K562 (cell line): ENCODE results near the gene TMEM132C. TPM values are rescaled to one million over a fixed set of nuclear protein-coding genes. Genes with fewer than 3 reads are reported as not detected.

Source experiments
- ATAC-seq: fragments of 200-7000 bp; cut with Tn5 transposase; 3 replicates; pipeline ENCODE4 v1.9.1; 2020; ENCODE audit warnings: moderate library complexity
- BruUV-seq: library from RNA; stranded (reverse); fragments of 400-500 nt; replicated peaks from 2 replicates; lab custom pipeline; 2021; lab: Mats Ljungman, UMichigan
- CTCF ChIA-PET: fragments of 300-600 bp; formaldehyde crosslinking; extraction: SDS; loops from one replicate; lab custom pipeline; 2021; ENCODE audit warnings: low intra/inter-chr PET ratio; lab: Yijun Ruan, JAX
- POLR2A ChIA-PET: fragments of 300-600, 350-650 bp; sonication (Branson Sonifier 250); formaldehyde crosslinking; extraction: SDS; loops from one replicate; lab custom pipeline; 2021; ENCODE audit warnings: antibody characterized with exemption, inconsistent platforms; lab: Yijun Ruan, JAX
- DNase-seq, 4 experiments: peaks; one replicate each; pipeline versions ENCODE4 v3.0.0 to v3.0.0-alpha.2; 2011 to 2018; ENCODE audit warnings: low spot score in 3 of 4, mixed read lengths in 3 of 4; ENCODE audit errors: extremely low read depth in 1 of 4
- FAIRE-seq: peaks from 2 replicates; lab custom pipeline; 2011; peaks lifted over from hg19 to GRCh38; lab: Jason Lieb, UNC
- H2AFZ ChIP-seq: 2 replicates; pipeline ENCODE4 v1.6.0; 2011; ENCODE audit warnings: low read depth, low read length, control low read depth, inconsistent platforms
- H3K27ac ChIP-seq: fragments of 200-600 bp; 3 replicates; pipeline ENCODE4 v1.8.0; 2011; ENCODE audit warnings: low read depth, mild to moderate bottlenecking, control low read depth, inconsistent platforms, low read length, moderate library complexity, mixed read lengths; ENCODE audit errors: extremely low read depth
- H3K27me3 ChIP-seq, 2 experiments: fragments of 300-600 bp in 1 of 2; 2 replicates in 1 of 2; 3 replicates in 1 of 2; pipeline versions ENCODE4 v1.6.0 to v1.8.0; 2011; ENCODE audit warnings: inconsistent platforms in 2 of 2, low read length in 2 of 2, mild to moderate bottlenecking in 1 of 2, mixed read lengths in 1 of 2, moderate library complexity in 1 of 2; ENCODE audit not compliant: control insufficient read depth in 2 of 2, insufficient read depth in 2 of 2
- H3K36me3 ChIP-seq: fragments of 300-600 bp; 3 replicates; pipeline ENCODE4 v1.8.0; 2011; ENCODE audit warnings: mild to moderate bottlenecking, low read length, inconsistent platforms; ENCODE audit not compliant: control insufficient read depth, insufficient read depth
- H3K4me1 ChIP-seq, 2 experiments: fragments of 200-600 bp in 1 of 2; replicated peaks in 1 of 2; 2 replicates in 1 of 2; 3 replicates in 1 of 2; pipeline versions ENCODE4 v1.5.1 to v1.8.0; 2011; ENCODE audit warnings: inconsistent platforms in 2 of 2, low read length in 2 of 2, mild to moderate bottlenecking in 1 of 2, mixed read lengths in 1 of 2, moderate library complexity in 1 of 2; ENCODE audit not compliant: control insufficient read depth in 2 of 2, insufficient read depth in 2 of 2
- H3K4me2 ChIP-seq: 2 replicates; pipeline ENCODE4 v1.6.1; 2011; ENCODE audit warnings: low read length, control low read depth, inconsistent platforms, mixed read lengths; ENCODE audit not compliant: insufficient read depth
- H3K4me3 ChIP-seq: fragments of 200-600 bp; sonication (generic), shearing (Covaris generic); 2 replicates; pipeline ENCODE4 v1.5.1; 2016; ENCODE audit warnings: control low read depth, inconsistent platforms
- H3K79me2 ChIP-seq: fragments of 200-600 bp; 3 replicates; pipeline ENCODE4 v1.8.0; 2011; ENCODE audit warnings: low read length, inconsistent platforms; ENCODE audit not compliant: control insufficient read depth, insufficient read depth
- H3K9ac ChIP-seq, 2 experiments: 2 replicates each; pipeline versions ENCODE4 v1.6.0 to v1.6.1; 2011; ENCODE audit warnings: low read depth in 2 of 2, low read length in 2 of 2, control low read depth in 1 of 2, inconsistent platforms in 1 of 2, mild to moderate bottlenecking in 1 of 2, mixed read lengths in 1 of 2; ENCODE audit not compliant: insufficient read depth in 1 of 2
- H3K9me1 ChIP-seq: one replicate; pipeline ENCODE4 v1.6.0; 2011; ENCODE audit warnings: inconsistent platforms, mild to moderate bottlenecking, low read length, moderate library complexity; ENCODE audit not compliant: control insufficient read depth, insufficient read depth
- H3K9me3 ChIP-seq: replicated peaks from 2 replicates; pipeline ENCODE4 v1.5.1; 2011; ENCODE audit warnings: low read depth, low read length, inconsistent platforms; ENCODE audit not compliant: control insufficient read depth, insufficient read depth
- H4K20me1 ChIP-seq: replicated peaks from 2 replicates; pipeline ENCODE4 v1.6.1; 2011; ENCODE audit warnings: low read length, inconsistent platforms, mixed read lengths; ENCODE audit not compliant: control insufficient read depth, insufficient read depth
- BDP1 ChIP-seq: IDR thresholded peaks from 3 replicates; pipeline ENCODE4 v1.6.1; 2011; ENCODE audit not compliant: insufficient read length, insufficient read depth
- RBM14 ChIP-seq: fragments of 200-400 bp; formaldehyde crosslinking; IDR thresholded peaks from 2 replicates; pipeline ENCODE4 v1.6.1; 2018; ENCODE audit warnings: low read depth, mild to moderate bottlenecking, low read length, moderate library complexity, borderline replicate concordance; ENCODE audit not compliant: insufficient read depth
- STAG1 ChIP-seq: sonication (generic); formaldehyde crosslinking; IDR thresholded peaks from 2 replicates; pipeline ENCODE4 v1.5.0; 2020; ENCODE audit warnings: missing genetic modification reagents, borderline replicate concordance
- WGBS: fragments of 100-300 bp; shearing (Covaris generic); methylation state at CpG from one replicate; pipeline ENCODE4 v1.1.6; 2016; ENCODE audit warnings: low coverage, mixed read lengths; ENCODE audit not compliant: insufficient coverage; ENCODE audit errors: missing lambda C conversion rate; 5-methylcytosine and 5-hydroxymethylcytosine counted together
- in situ Hi-C: fragments of 300-500 bp; cut with MboI; formaldehyde crosslinking; loops from 4 replicates; pipeline ENCODE4 v1.15.0; 2018; ENCODE audit warnings: inconsistent platforms, mixed read lengths
- intact Hi-C: fragments of 100-400 bp; cut with micrococcal nuclease; formaldehyde crosslinking; loops from 2 replicates; pipeline ENCODE4 v1.14.2; 2022
- polyA plus RNA-seq, 8 experiments: library from polyadenylated mRNA; depleted of rRNA in 4 of 8; stranded (reverse) in 5 of 8; unstranded in 3 of 8; fragments of >200 nt; fragmentation: Nextera tagmentation in 2 of 8; fragmentation: Illumina TruSeq in 1 of 8; extraction: Ambion mirVana in 2 of 8; extraction: Trizol in 1 of 8; gene quantifications; 2 replicates each; pipeline versions ENCODE4 v1.2.1 to v1.2.3, GENCODE V29; 2011 to 2014; ENCODE audit warnings: inconsistent platforms in 1 of 8, missing spikeins in 1 of 8
- total RNA-seq, 7 experiments: library from RNA; depleted of rRNA in 6 of 7; stranded (reverse); fragments of >200 nt in 6 of 7; fragmentation: Illumina TruSeq in 2 of 7; extraction: Trizol in 2 of 7; gene quantifications; 2 replicates each; pipeline versions ENCODE4 v1.2.1 to v1.2.3, GENCODE V29; 2011 to 2021; ENCODE audit warnings: low replicate concordance in 1 of 7
- TF ChIP-seq, protein P1 (sequence below): conservative IDR thresholded peaks from 2 replicates; pipeline ENCODE4 v1.6.1; 2011; ENCODE audit warnings: low read depth, mild to moderate bottlenecking, low read length; ENCODE audit not compliant: control insufficient read depth
- TF ChIP-seq, protein P2 (sequence below): sonication (generic); formaldehyde crosslinking; IDR thresholded peaks from 2 replicates; pipeline ENCODE4 v1.8.0; 2022; ENCODE audit warnings: missing genetic modification reagents, mild to moderate bottlenecking, borderline replicate concordance
- TF ChIP-seq, protein P3 (sequence below): fragments of 450-650 bp; IDR thresholded peaks from 2 replicates; pipeline ENCODE4 v1.6.1; 2016; ENCODE audit warnings: missing biosample characterization, missing genetic modification characterization
- TF ChIP-seq, protein P4 (sequence below): fragments of 250-450 bp; sonication (Bioruptor Pico); IDR thresholded peaks from 2 replicates; pipeline ENCODE4 v1.8.0; 2021; ENCODE audit warnings: mild to moderate bottlenecking, moderate library complexity

The TMEM132C gene
- total and polyA plus RNA-seq, 9 of the 15 experiments (the other 6 are each of a cell fraction or from before 2014, with no cell fraction given), result not detected

DNA sequence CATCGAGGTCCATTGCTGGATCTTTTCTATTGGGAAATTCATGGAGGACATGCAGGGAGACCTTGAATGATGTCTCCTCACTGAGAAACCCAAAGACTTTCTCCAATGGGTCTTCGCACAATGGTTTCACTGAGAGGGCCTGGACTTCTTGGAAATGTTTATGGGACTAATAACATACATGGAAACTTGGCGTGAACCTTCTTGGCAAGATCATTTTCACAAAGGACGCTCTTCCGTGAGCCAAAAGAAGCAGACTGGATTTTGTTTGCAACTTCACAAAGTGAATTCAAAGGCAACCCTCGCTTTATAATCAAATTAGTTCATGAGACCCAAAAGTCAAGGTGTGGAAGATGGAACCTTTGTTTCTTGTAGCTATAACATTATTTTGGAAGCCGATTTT lies 154.4 kb downstream of the TMEM132C start:
- ATAC-seq (no peak), DNase-seq (no peak), FAIRE-seq (no peak)
- Histone ChIP-seq H3K4me2 (no peak overlapping the region), H3K9ac (no peak overlapping the region), H3K9me1 (no peaks in the 10 kb centered on the region), H4K20me1 (no peaks in the 10 kb centered on the region), H3K36me3 (no peaks in the 10 kb centered on the region), H3K27me3 (peaks cover 0 to 8% of the 10 kb centered on the region in 2 experiments; a peak in 1 of 5 replicates), H3K9me3 (no peaks in the 10 kb centered on the region), H2AFZ (no peak overlapping the region), H3K4me3 (no peak overlapping the region), H3K27ac (no peak overlapping the region), H3K4me1 (no peaks in the 10 kb centered on the region), H3K79me2 (no peaks in the 10 kb centered on the region)
- BruUV-seq, result no TSS peak
- ChIA-PET CTCF (no interaction called here), POLR2A (no interaction called here)
- 0% methylated on average over 7 of the region's 7 CpGs for WGBS
- in situ Hi-C loops, result no loop called here
- intact Hi-C loops, result no loop called here
- TF ChIP-seq, protein P1, sequence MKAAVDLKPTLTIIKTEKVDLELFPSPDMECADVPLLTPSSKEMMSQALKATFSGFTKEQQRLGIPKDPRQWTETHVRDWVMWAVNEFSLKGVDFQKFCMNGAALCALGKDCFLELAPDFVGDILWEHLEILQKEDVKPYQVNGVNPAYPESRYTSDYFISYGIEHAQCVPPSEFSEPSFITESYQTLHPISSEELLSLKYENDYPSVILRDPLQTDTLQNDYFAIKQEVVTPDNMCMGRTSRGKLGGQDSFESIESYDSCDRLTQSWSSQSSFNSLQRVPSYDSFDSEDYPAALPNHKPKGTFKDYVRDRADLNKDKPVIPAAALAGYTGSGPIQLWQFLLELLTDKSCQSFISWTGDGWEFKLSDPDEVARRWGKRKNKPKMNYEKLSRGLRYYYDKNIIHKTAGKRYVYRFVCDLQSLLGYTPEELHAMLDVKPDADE, result no peak
- TF ChIP-seq, protein P2, sequence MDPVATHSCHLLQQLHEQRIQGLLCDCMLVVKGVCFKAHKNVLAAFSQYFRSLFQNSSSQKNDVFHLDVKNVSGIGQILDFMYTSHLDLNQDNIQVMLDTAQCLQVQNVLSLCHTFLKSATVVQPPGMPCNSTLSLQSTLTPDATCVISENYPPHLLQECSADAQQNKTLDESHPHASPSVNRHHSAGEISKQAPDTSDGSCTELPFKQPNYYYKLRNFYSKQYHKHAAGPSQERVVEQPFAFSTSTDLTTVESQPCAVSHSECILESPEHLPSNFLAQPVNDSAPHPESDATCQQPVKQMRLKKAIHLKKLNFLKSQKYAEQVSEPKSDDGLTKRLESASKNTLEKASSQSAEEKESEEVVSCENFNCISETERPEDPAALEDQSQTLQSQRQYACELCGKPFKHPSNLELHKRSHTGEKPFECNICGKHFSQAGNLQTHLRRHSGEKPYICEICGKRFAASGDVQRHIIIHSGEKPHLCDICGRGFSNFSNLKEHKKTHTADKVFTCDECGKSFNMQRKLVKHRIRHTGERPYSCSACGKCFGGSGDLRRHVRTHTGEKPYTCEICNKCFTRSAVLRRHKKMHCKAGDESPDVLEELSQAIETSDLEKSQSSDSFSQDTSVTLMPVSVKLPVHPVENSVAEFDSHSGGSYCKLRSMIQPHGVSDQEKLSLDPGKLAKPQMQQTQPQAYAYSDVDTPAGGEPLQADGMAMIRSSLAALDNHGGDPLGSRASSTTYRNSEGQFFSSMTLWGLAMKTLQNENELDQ (CRISPR knock-in tag), result no peak
- TF ChIP-seq, protein P3, sequence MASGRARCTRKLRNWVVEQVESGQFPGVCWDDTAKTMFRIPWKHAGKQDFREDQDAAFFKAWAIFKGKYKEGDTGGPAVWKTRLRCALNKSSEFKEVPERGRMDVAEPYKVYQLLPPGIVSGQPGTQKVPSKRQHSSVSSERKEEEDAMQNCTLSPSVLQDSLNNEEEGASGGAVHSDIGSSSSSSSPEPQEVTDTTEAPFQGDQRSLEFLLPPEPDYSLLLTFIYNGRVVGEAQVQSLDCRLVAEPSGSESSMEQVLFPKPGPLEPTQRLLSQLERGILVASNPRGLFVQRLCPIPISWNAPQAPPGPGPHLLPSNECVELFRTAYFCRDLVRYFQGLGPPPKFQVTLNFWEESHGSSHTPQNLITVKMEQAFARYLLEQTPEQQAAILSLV (tag), result no peak
- no peak for TF ChIP-seq STAG1 (CRISPR knock-in tag)
- TF ChIP-seq, protein P4, sequence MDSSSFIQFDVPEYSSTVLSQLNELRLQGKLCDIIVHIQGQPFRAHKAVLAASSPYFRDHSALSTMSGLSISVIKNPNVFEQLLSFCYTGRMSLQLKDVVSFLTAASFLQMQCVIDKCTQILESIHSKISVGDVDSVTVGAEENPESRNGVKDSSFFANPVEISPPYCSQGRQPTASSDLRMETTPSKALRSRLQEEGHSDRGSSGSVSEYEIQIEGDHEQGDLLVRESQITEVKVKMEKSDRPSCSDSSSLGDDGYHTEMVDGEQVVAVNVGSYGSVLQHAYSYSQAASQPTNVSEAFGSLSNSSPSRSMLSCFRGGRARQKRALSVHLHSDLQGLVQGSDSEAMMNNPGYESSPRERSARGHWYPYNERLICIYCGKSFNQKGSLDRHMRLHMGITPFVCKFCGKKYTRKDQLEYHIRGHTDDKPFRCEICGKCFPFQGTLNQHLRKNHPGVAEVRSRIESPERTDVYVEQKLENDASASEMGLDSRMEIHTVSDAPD, result no peak
- TF ChIP-seq BDP1, result no peak
- TF ChIP-seq RBM14, result no peak
